Neutrophil (primary cell): ENCODE measurements around the gene KIZ.

Experiments
- H3K27ac ChIP-seq: fragments of 200-600 bp; sonication (generic); 2 replicates; pipeline ENCODE4 v1.5.1; 2016; ENCODE audit warnings: mild to moderate bottlenecking, moderate library complexity
- H3K27me3 ChIP-seq: fragments of 200-600 bp; sonication (generic); 2 replicates; pipeline ENCODE4 v1.6.0; 2016; ENCODE audit warnings: mild to moderate bottlenecking
- H3K36me3 ChIP-seq: fragments of 200-600 bp; sonication (generic); 2 replicates; pipeline ENCODE4 v1.5.1; 2017
- H3K4me1 ChIP-seq, 2 experiments: fragments of 200-600 bp in 1 of 2; sonication (generic) in 1 of 2; 1 replicate in 1 of 2; 2 replicates in 1 of 2; pipeline versions ENCODE4 v1.5.1 to v1.6.1; 2013 to 2016; ENCODE audit warnings: low read depth in 1 of 2, low read length in 1 of 2, mild to moderate bottlenecking in 1 of 2, moderate library complexity in 1 of 2; ENCODE audit not compliant: control insufficient read depth in 1 of 2, insufficient read depth in 1 of 2
- H3K4me3 ChIP-seq, 2 experiments: fragments of 200-600 bp in 1 of 2; sonication (generic) in 1 of 2; 1 replicate in 1 of 2; 2 replicates in 1 of 2; pipeline ENCODE4 v1.5.1; 2013 to 2016; ENCODE audit warnings: low read depth in 1 of 2, low read length in 1 of 2, mild to moderate bottlenecking in 1 of 2, moderate library complexity in 1 of 2
- H3K9me3 ChIP-seq: fragments of 200-600 bp; sonication (generic); 2 replicates; pipeline ENCODE4 v1.5.1; 2016
- CTCF ChIP-seq: fragments of 200-600 bp; sonication (generic); IDR thresholded peaks from 2 replicates; pipeline ENCODE4 v1.5.1; 2016; ENCODE audit warnings: antibody characterized with exemption

The KIZ gene

GRCh38 chr20:21136015-21136732, 10.3 kb downstream of the KIZ start:
- Histone ChIP-seq H3K9me3 (no peaks in the 10 kb centered on the region), H3K4me1 (no peaks in the 10 kb centered on the region), H3K27me3 (no peaks in the 10 kb centered on the region), H3K4me3 (no peak overlapping the region), H3K27ac (no peak overlapping the region), H3K36me3 (peaks cover 28% of the 10 kb centered on the region)
- no peak for TF ChIP-seq CTCF

DNA sequence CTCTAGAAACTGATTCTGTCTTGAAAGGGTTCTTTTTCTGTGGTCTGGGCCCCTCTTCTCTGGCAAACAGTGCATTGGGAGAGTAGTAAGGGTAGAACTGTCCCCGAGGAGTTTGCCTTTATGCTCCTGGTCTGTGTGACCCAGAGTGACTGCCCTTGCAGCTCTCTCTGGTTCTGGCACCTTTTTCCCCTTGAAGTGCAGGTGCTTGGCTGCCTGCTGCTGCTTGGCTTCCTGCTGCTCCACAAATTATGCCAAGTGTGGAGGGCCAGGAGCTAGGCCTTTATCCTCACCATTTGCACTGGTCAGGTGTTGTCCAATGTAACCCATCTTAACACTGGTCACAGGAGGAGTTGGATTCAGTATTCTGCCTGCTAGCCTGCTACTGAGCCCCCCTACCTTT, 11.2 kb downstream of the KIZ start:
- no peak for TF ChIP-seq CTCF
- Histone ChIP-seq H3K4me1 (no peaks in the 10 kb centered on the region), H3K36me3 (peaks cover 32% of the 10 kb centered on the region), H3K4me3 (no peak overlapping the region), H3K27ac (no peak overlapping the region), H3K9me3 (no peaks in the 10 kb centered on the region), H3K27me3 (no peaks in the 10 kb centered on the region)

DNA sequence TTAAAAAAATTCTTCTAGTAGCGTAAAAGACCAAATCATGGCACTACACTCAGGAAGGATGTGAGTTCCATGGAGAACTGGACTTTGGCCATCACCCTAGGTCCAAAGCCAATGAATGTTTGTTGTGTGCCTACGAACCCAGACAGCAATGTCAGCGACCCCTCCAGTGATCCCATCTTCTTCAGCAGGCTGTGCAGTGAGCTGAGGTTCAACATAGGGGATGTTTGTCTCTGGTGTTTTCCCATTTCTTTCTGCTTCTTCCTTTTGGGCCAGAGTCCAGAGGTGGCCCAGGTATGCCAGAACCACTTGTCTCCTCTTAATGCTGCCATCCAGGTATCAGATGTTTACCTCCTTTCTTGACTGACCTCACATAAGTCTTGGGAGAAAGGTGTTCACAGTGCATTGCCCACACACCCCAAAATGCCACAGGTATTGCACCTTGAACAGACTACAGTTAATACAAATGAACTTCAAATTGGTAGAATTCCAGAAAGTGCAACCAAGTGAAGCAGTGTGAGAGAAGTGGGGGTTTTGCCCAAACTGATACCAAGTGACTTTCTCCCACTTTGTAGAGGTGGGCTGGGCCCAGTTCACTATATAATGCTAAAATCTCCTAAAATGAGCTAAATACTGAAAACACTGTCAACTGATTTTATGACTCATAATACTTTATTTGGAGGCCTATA, 14.1 kb downstream of the KIZ start:
- H3K4me3 ChIP-seq = no peak overlapping the region
- H3K4me1 ChIP-seq = no peaks in the 10 kb centered on the region
- no peak overlapping the region for H3K27ac ChIP-seq
- no peaks in the 10 kb centered on the region for H3K9me3 ChIP-seq
- peaks cover 15% of the 10 kb centered on the region for H3K36me3 ChIP-seq
- no peak for TF ChIP-seq CTCF
- no peaks in the 10 kb centered on the region for H3K27me3 ChIP-seq

DNA sequence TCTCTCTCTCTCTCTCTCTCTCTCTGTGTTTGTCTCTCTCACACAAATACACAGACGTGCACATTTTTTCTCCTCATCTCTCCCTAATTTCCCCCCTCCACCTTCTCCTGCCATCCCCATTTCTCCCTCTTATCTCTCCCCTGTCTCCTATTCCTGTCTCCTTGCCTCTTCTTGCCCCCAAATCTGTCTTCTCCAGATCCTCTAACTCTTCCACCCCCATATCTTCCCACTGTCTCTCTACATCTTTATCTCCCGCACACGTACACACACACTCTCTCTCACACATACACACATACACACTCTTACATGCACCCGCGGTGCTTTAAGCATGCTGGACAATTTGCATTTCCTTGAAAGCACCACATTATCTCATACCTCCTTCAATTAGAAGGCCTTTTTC, 15.9 kb downstream of the KIZ start:
- H3K4me3 ChIP-seq = no peak overlapping the region
- no peak for TF ChIP-seq CTCF
- no peak overlapping the region for H3K27ac ChIP-seq

DNA sequence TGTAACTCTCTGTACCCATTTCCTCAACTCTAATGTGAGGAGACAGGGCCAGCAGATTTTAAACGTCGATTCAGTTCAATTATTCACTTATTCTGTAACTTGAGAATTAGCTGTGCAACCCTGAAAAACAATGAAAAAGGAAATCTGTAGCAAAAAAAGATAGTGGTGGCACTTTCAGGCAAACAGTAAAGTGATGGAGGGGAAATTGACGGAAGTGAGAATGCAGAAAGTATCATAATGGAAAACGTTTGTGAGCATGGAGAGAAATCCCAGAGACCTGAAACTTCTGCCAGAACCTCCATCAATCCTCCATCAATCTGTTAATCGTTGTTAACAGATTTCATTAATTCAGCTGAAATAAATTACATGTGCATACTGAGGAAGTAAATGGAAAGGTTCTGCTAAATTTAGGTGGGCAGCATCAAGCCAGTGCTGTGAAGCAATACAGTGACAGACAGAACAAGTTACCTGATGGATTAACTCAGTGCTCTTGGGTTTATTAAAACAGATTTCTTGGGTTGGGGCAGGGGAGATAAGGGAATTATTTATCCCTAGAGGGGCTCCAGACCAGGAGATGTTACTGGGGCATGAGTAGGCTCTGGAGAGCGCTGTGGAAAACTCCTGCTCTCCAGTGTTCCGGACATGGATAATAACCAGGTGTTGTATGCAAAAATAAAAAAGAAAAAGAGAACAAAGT, 17.5 kb downstream of the KIZ start:
- H3K9me3 ChIP-seq = no peaks in the 10 kb centered on the region
- no peak for TF ChIP-seq CTCF
- H3K4me1 ChIP-seq = no peaks in the 10 kb centered on the region
- peaks cover 8% of the 10 kb centered on the region for H3K36me3 ChIP-seq
- H3K27me3 ChIP-seq = no peaks in the 10 kb centered on the region
- H3K27ac ChIP-seq = no peak overlapping the region
- H3K4me3 ChIP-seq = no peak overlapping the region

More for the DNA sequence above, 15.9 kb downstream of the KIZ start:
- peaks cover 11% of the 10 kb centered on the region for H3K36me3 ChIP-seq
- no peaks in the 10 kb centered on the region for H3K27me3 ChIP-seq
- no peaks in the 10 kb centered on the region for H3K9me3 ChIP-seq
- no peaks in the 10 kb centered on the region for H3K4me1 ChIP-seq
